Sigmoid colon (tissue), 7 donors: Measurements from ENCODE around the gene SNCAIP. TPM values are rescaled to one million over a fixed set of nuclear protein-coding genes. Genes with fewer than 3 reads are reported as not detected.

Source experiments
- DNase-seq: peaks from one replicate; pipeline ENCODE4 v3.0.0-alpha.2; 2019
- H3K27ac ChIP-seq, 4 donors: fragments of 200-600 bp; sonication (generic); one replicate each; pipeline ENCODE4 v1.5.1; 2016 to 2019; ENCODE audit warnings: mild to moderate bottlenecking in 1 of 4
- H3K27me3 ChIP-seq, 3 donors: fragments of 200-600 bp; sonication (generic); one replicate each; pipeline ENCODE4 v1.5.1; 2019; ENCODE audit warnings: mild to moderate bottlenecking in 1 of 3
- H3K36me3 ChIP-seq, 4 donors: fragments of 200-600 bp; sonication (generic); one replicate each; pipeline ENCODE4 v1.5.1; 2016 to 2019
- H3K4me1 ChIP-seq, 4 donors: fragments of 200-600 bp; sonication (generic); one replicate each; pipeline ENCODE4 v1.5.1; 2017 to 2019
- H3K4me3 ChIP-seq, 4 donors: fragments of 200-600 bp; sonication (generic); one replicate each; pipeline ENCODE4 v1.5.1; 2017 to 2019; ENCODE audit warnings: mild to moderate bottlenecking in 2 of 4, moderate library complexity in 1 of 4
- H3K9me3 ChIP-seq, 4 donors: fragments of 200-600 bp in 3 of 4; sonication (generic) in 3 of 4; one replicate each; pipeline versions ENCODE4 v1.5.1 to v1.6.1; 2013 to 2019
- CTCF ChIP-seq, 4 experiments: fragments of 450-650 bp in 3 of 4; fragments of 200-600 bp in 1 of 4; IDR thresholded peaks; one replicate each; pipeline ENCODE4 v1.5.1; 2016 to 2019; ENCODE audit warnings: antibody characterized with exemption in 4 of 4, mild to moderate bottlenecking in 3 of 4, moderate library complexity in 2 of 4
- EP300 ChIP-seq, 4 donors: sonication (generic); formaldehyde crosslinking; IDR thresholded peaks; one replicate each; pipeline ENCODE4 v1.6.1; 2017; ENCODE audit warnings: antibody characterized with exemption in 4 of 4
- POLR2A ChIP-seq, 2 donors: fragments of 450-650 bp; IDR thresholded peaks; one replicate each; pipeline ENCODE4 v1.6.1; 2016; ENCODE audit warnings: antibody characterized with exemption in 2 of 2, mild to moderate bottlenecking in 2 of 2, moderate library complexity in 2 of 2
- POLR2AphosphoS5 ChIP-seq, 4 donors: sonication (generic); formaldehyde crosslinking; IDR thresholded peaks; one replicate each; pipeline ENCODE4 v1.6.1; 2017; ENCODE audit warnings: antibody characterized with exemption in 4 of 4
- WGBS, 2 donors: extraction: QIAGEN DNeasy Blood & Tissue Kit; methylation state at CpG; one replicate each; pipeline ENCODE4 v1.1.7; 2013; 5-methylcytosine and 5-hydroxymethylcytosine counted together
- intact Hi-C: fragments of 100-400 bp; cut with DNase I; formaldehyde crosslinking; loops from one replicate; pipeline ENCODE4 v1.15.1; 2023
- polyA plus RNA-seq, 3 donors: library from polyadenylated mRNA; stranded (reverse); fragments of 200-250 nt; gene quantifications; one replicate each; pipeline ENCODE4 v1.2.3, GENCODE V29; 2013
- total RNA-seq, 4 donors: library from RNA; depleted of rRNA; stranded (reverse); fragments of >200 nt; gene quantifications; one replicate each; pipeline ENCODE4 v1.1.0, GENCODE V29; 2016
- donor health status: healthy with polysubstance abuse.
- donor health status: Bipolar disorder and iron deficiency.
- donor health status: healthy.

The SNCAIP gene
- total and polyA plus RNA-seq, 7 donors: 1.2 to 4.3 (median 3.2) TPM; not detected in 1

- no peaks in the 10 kb centered on the region for H3K36me3 ChIP-seq
- H3K4me3 ChIP-seq: no peak overlapping the region
- TF ChIP-seq POLR2A (IDR thresholded peaks at IDR 0.05) (no peak), POLR2AphosphoS5 (IDR thresholded peaks at IDR 0.05) (no peak), EP300 (IDR thresholded peaks at IDR 0.05) (no peak), CTCF (IDR thresholded peaks at IDR 0.05) (no peak)
- no peak overlapping the region for H3K27ac ChIP-seq
- H3K9me3 ChIP-seq: no peaks in the 10 kb centered on the region
- DNase-seq: no peak
- WGBS, 2 donors: 92 to 99% methylated on average over 1 of the region's 1 CpG
- intact Hi-C loops: no loop called here
- no peaks in the 10 kb centered on the region for H3K27me3 ChIP-seq
- peaks cover 0 to 3% (median under 1%) of the 10 kb centered on the region in 4 donors for H3K4me1 ChIP-seq
Observed at GRCh38 chr5:122439645-122440044, 127.6 kb downstream of the SNCAIP start.

- H3K36me3 ChIP-seq: no peaks in the 10 kb centered on the region
- TF ChIP-seq POLR2AphosphoS5 (IDR thresholded peaks at IDR 0.05): no peak
- intact Hi-C loops: no loop called here
- H3K27ac ChIP-seq: no peak overlapping the region
- WGBS, 2 donors: 62 to 63% methylated on average over 1 of the region's 1 CpG
- H3K4me1 ChIP-seq: no peaks in the 10 kb centered on the region
- no peaks in the 10 kb centered on the region for H3K27me3 ChIP-seq
- no peaks in the 10 kb centered on the region for H3K9me3 ChIP-seq
- DNase-seq: no peak
- no peak overlapping the region for H3K4me3 ChIP-seq
Observed at GRCh38 chr5:122442938-122443337, 130.9 kb downstream of the SNCAIP start.

GRCh38 chr5:122444411-122444810 lies 132.4 kb downstream of the SNCAIP start:
- 92 to 97% methylated on average over 5 of the region's 5 CpGs for WGBS, 2 donors
- H3K9me3 ChIP-seq: no peaks in the 10 kb centered on the region
- no peaks in the 10 kb centered on the region for H3K27me3 ChIP-seq
- H3K4me1 ChIP-seq: no peaks in the 10 kb centered on the region
- no peak overlapping the region for H3K27ac ChIP-seq
- H3K4me3 ChIP-seq: no peak overlapping the region
- intact Hi-C loops: no loop called here
- H3K36me3 ChIP-seq: no peaks in the 10 kb centered on the region
- DNase-seq: no peak
- TF ChIP-seq EP300 (IDR thresholded peaks at IDR 0.05): no peak
- no peak for TF ChIP-seq POLR2AphosphoS5 (IDR thresholded peaks at IDR 0.05)
- TF ChIP-seq POLR2A (IDR thresholded peaks at IDR 0.05): no peak
- no peak for TF ChIP-seq CTCF (IDR thresholded peaks at IDR 0.05)

GRCh38 chr5:122445070-122445469 lies 133.0 kb downstream of the SNCAIP start:
- H3K27me3 ChIP-seq: no peaks in the 10 kb centered on the region
- H3K9me3 ChIP-seq: no peaks in the 10 kb centered on the region
- TF ChIP-seq EP300 (IDR thresholded peaks at IDR 0.05) (no peak), POLR2AphosphoS5 (IDR thresholded peaks at IDR 0.05) (no peak), POLR2A (IDR thresholded peaks at IDR 0.05) (no peak), CTCF (IDR thresholded peaks at IDR 0.05) (no peak)
- no peak overlapping the region for H3K4me3 ChIP-seq
- H3K27ac ChIP-seq: no peak overlapping the region
- WGBS, 2 donors: 81 to 82% methylated on average over 1 of the region's 1 CpG
- H3K4me1 ChIP-seq: no peaks in the 10 kb centered on the region
- H3K36me3 ChIP-seq: no peaks in the 10 kb centered on the region
- intact Hi-C loops: no loop called here
- DNase-seq: no peak

GRCh38 chr5:122447072-122447471 lies 135.0 kb downstream of the SNCAIP start:
- no peak overlapping the region for H3K27ac ChIP-seq
- DNase-seq: no peak
- no peaks in the 10 kb centered on the region for H3K4me1 ChIP-seq
- 92 to 96% methylated on average over 3 of the region's 3 CpGs for WGBS, 2 donors
- no peaks in the 10 kb centered on the region for H3K27me3 ChIP-seq
- intact Hi-C loops: no loop called here
- TF ChIP-seq POLR2AphosphoS5 (IDR thresholded peaks at IDR 0.05) (no peak), CTCF (IDR thresholded peaks at IDR 0.05) (no peak), EP300 (IDR thresholded peaks at IDR 0.05) (no peak), POLR2A (IDR thresholded peaks at IDR 0.05) (no peak)
- no peak overlapping the region for H3K4me3 ChIP-seq
- no peaks in the 10 kb centered on the region for H3K9me3 ChIP-seq
- no peaks in the 10 kb centered on the region for H3K36me3 ChIP-seq
